ENCODE data around the gene TENM4.

GRCh38 chr11:79414041-79414440 lies 26.8 kb downstream of the TENM4 start:
- no peak for TF ChIP-seq CTCF (IDR thresholded peaks at IDR 0.05; ENCODE audit: low read depth, low read length, poor library complexity, severe bottlenecking)
- no peak for TF ChIP-seq EZH2phosphoT487 (IDR thresholded peaks at IDR 0.05; ENCODE audit: borderline replicate concordance, low read length)

Data from DOHH2 (cell line).